RWPE2 (cell line): ENCODE data around the gene SCG2.

ENCODE experiments used
- ATAC-seq: fragments of 200-7000 bp; cut with Tn5 transposase; 3 replicates; pipeline ENCODE4 v1.9.1; 2021; ENCODE audit warnings: low read depth
- DNase-seq: peaks from one replicate; pipeline ENCODE4 v3.0.0-alpha.2; 2020; ENCODE audit warnings: low spot score
- H3K27ac ChIP-seq: fragments of 450-650 bp; 2 replicates; pipeline ENCODE4 v1.5.1; 2017; ENCODE audit warnings: mild to moderate bottlenecking; ENCODE audit not compliant: poor library complexity, severe bottlenecking
- H3K27me3 ChIP-seq: fragments of 250-450 bp; sonication (Bioruptor Pico); 2 replicates; pipeline ENCODE4 v1.5.1; 2021; ENCODE audit warnings: mild to moderate bottlenecking, moderate library complexity; ENCODE audit not compliant: insufficient read depth, poor library complexity, severe bottlenecking
- H3K36me3 ChIP-seq: fragments of 250-450 bp; sonication (Bioruptor Pico); 2 replicates; pipeline ENCODE4 v1.5.1; 2020; ENCODE audit warnings: low read depth, mild to moderate bottlenecking, moderate library complexity
- H3K4me1 ChIP-seq: fragments of 250-450 bp; sonication (Bioruptor Pico); 2 replicates; pipeline ENCODE4 v1.5.1; 2021; ENCODE audit warnings: mild to moderate bottlenecking, moderate library complexity; ENCODE audit not compliant: insufficient read depth, poor library complexity, severe bottlenecking
- H3K4me3 ChIP-seq: fragments of 250-450 bp; sonication (Bioruptor Pico); 2 replicates; pipeline ENCODE4 v1.5.1; 2021; ENCODE audit warnings: mild to moderate bottlenecking, moderate library complexity; ENCODE audit not compliant: severe bottlenecking
- H3K9me3 ChIP-seq: fragments of 250-450 bp; sonication (Bioruptor Pico); 2 replicates; pipeline ENCODE4 v1.5.1; 2021; ENCODE audit warnings: mild to moderate bottlenecking, moderate library complexity; ENCODE audit not compliant: severe bottlenecking
- CTCF ChIP-seq: fragments of 450-650 bp; IDR thresholded peaks from one replicate; pipeline ENCODE4 v1.5.1; 2017; ENCODE audit warnings: mild to moderate bottlenecking, moderate library complexity; ENCODE audit not compliant: poor library complexity, severe bottlenecking

SCG2 gene

GRCh38 chr2:223601932-223602666 lies at the start of gene SCG2:
TSS of gene SCG2 (minus strand) at chr2:223602361. CDS start at chr2:223599282, 3,079 bp downstream.
- Histone ChIP-seq H3K4me3 (no peak within 1 kb of the TSS), H3K4me1 (peaks cover 13% of the 10 kb centered on the region), H3K9me3 (no peaks in the 10 kb centered on the region), H3K27ac (no peak within 1 kb of the TSS), H3K36me3 (no peaks in the 10 kb centered on the region), H3K27me3 (no peaks in the 10 kb centered on the region)
- DNase-seq (peak; percentile 74), ATAC-seq (peak; percentile 97)
- peak; percentile 42 for TF ChIP-seq CTCF

GRCh38 chr2:223649554-223650533 lies 47.7 kb upstream of the SCG2 start:
- TF ChIP-seq CTCF = no peak
- no peaks in the 10 kb centered on the region for H3K27me3 ChIP-seq

GRCh38 chr2:223648755-223649154 lies 46.6 kb upstream of the SCG2 start:
- Histone ChIP-seq H3K27ac (no peak overlapping the region), H3K4me3 (no peak overlapping the region), H3K9me3 (no peaks in the 10 kb centered on the region), H3K36me3 (no peaks in the 10 kb centered on the region), H3K4me1 (no peaks in the 10 kb centered on the region), H3K27me3 (no peaks in the 10 kb centered on the region)
- DNase-seq (no peak), ATAC-seq (no peak)
- TF ChIP-seq CTCF = no peak

More at GRCh38 chr2:223649554-223650533, 47.7 kb upstream of the SCG2 start:
- no peaks in the 10 kb centered on the region for H3K4me1 ChIP-seq
- H3K4me3 ChIP-seq = no peak overlapping the region
- DNase-seq = no peak
- H3K36me3 ChIP-seq = no peaks in the 10 kb centered on the region
- no peak for ATAC-seq
- no peak overlapping the region for H3K27ac ChIP-seq
- H3K9me3 ChIP-seq = no peaks in the 10 kb centered on the region

- Histone ChIP-seq H3K9me3 (no peaks in the 10 kb centered on the region), H3K4me3 (no peak overlapping the region), H3K36me3 (no peaks in the 10 kb centered on the region), H3K4me1 (no peaks in the 10 kb centered on the region), H3K27ac (no peak overlapping the region), H3K27me3 (no peaks in the 10 kb centered on the region)
- no peak for DNase-seq
- no peak for TF ChIP-seq CTCF
- ATAC-seq = no peak
Measured at GRCh38 chr2:223647258-223647952, 45.2 kb upstream of the SCG2 start.
